Measurements from ENCODE around the gene KCNJ14.

- no peak for TF ChIP-seq CTCF (IDR thresholded peaks at IDR 0.05)
- TF ChIP-seq POLR2A (IDR thresholded peaks at IDR 0.05) = no peak
Measured at GRCh38 chr19:48477698-48478338, 22.4 kb downstream of the KCNJ14 start.
